ENCODE data around the gene CARD10.
"Not testable (repeated sequence)": the region's sequence is repeated elsewhere in the genome, so short reads cannot be mapped to it uniquely, and the experiment has no call there.

The CARD10 gene

GRCh38 chr22:37485395-37486223, 33.6 kb downstream of the CARD10 start:
- no peak for DNase-seq

GRCh38 chr22:37484480-37485394, 34.5 kb downstream of the CARD10 start:
- peak; percentile 41 for DNase-seq

GRCh38 chr22:37483050-37483449, 36.2 kb downstream of the CARD10 start:
- no peak for DNase-seq

GRCh38 chr22:37482244-37482643, 37.0 kb downstream of the CARD10 start:
- DNase-seq: no peak

GRCh38 chr22:37481347-37481907, 37.8 kb downstream of the CARD10 start:
- no peak for DNase-seq

GRCh38 chr22:37480387-37481346, 38.5 kb downstream of the CARD10 start:
- no peak for DNase-seq

GRCh38 chr22:37479196-37479595, 40.0 kb downstream of the CARD10 start:
- no peak for DNase-seq

GRCh38 chr22:37476389-37477329, 42.6 kb downstream of the CARD10 start:
- no peak for DNase-seq

- no peak for DNase-seq
Measured at GRCh38 chr22:37474447-37475090, 44.6 kb downstream of the CARD10 start.

GRCh38 chr22:37473437-37473946, 45.7 kb downstream of the CARD10 start:
- no peak for DNase-seq

- no peak for DNase-seq
Measured at GRCh38 chr22:37472418-37473006, 46.7 kb downstream of the CARD10 start.

GRCh38 chr22:37471727-37472417, 47.3 kb downstream of the CARD10 start:
- no peak for DNase-seq

- DNase-seq: no peak
Measured at GRCh38 chr22:37470087-37470445, 49.1 kb downstream of the CARD10 start.

- DNase-seq: no peak
Measured at GRCh38 chr22:37469416-37470086, 49.7 kb downstream of the CARD10 start.

- DNase-seq: not testable (repeated sequence)
Measured at GRCh38 chr22:37468201-37468695, 51.0 kb downstream of the CARD10 start.

- peak; percentile 91 for DNase-seq
Measured at GRCh38 chr22:37467391-37467955, 51.7 kb downstream of the CARD10 start.

GRCh38 chr22:37464181-37464580, 55.0 kb downstream of the CARD10 start:
- DNase-seq: peak; percentile 82

GRCh38 chr22:37462983-37463382, 56.2 kb downstream of the CARD10 start:
- no peak for DNase-seq

Data from NCI-H2171 (cell line).